ENCODE measurements around the gene MTHFD1. TPM values are rescaled to one million over a fixed set of nuclear protein-coding genes. Genes with fewer than 3 reads are reported as not detected.
"Not testable (repeated sequence)": the region's sequence is repeated elsewhere in the genome, so short reads cannot be mapped to it uniquely, and the experiment has no call there.

MTHFD1 gene
- polyA plus RNA-seq (2013, experiment 1 of 2; ENCODE audit: insufficient read length), result 70.0 TPM
- 64.0 TPM for polyA plus RNA-seq (2013, experiment 2 of 2; ENCODE audit: insufficient read length)

GRCh38 chr14:64387782-64388532 is at the start of gene MTHFD1:
TSS of gene MTHFD1 (plus strand) at chr14:64388353. CDS start at chr14:64388428, 75 bp downstream.
- DNase-seq, result peak; percentile 100

GRCh38 chr14:64338616-64339316 is 49.4 kb upstream of the MTHFD1 start:
- DNase-seq, result peak; percentile 99

GRCh38 chr14:64340560-64341196 is 47.5 kb upstream of the MTHFD1 start:
- DNase-seq, result no peak

GRCh38 chr14:64347748-64348147 is 40.4 kb upstream of the MTHFD1 start:
- DNase-seq, result no peak

GRCh38 chr14:64349741-64350490 is 38.2 kb upstream of the MTHFD1 start:
- DNase-seq, result no peak

GRCh38 chr14:64363265-64363846 is 24.8 kb upstream of the MTHFD1 start:
- DNase-seq, result peak; percentile 54

GRCh38 chr14:64364907-64365306 is 23.2 kb upstream of the MTHFD1 start:
- DNase-seq, result peak; percentile 63

- peak; percentile 59 for DNase-seq
These were observed 22.7 kb upstream of the MTHFD1 start for GRCh38 chr14:64365358-64365889.

GRCh38 chr14:64369201-64369600 is 19.0 kb upstream of the MTHFD1 start:
- DNase-seq, result peak; percentile 3

GRCh38 chr14:64387232-64387781 is 846 bp upstream of the MTHFD1 start:
- peak; percentile 13 for DNase-seq

- peak; percentile 22 for DNase-seq
These were observed 556 bp downstream of the MTHFD1 start for GRCh38 chr14:64388533-64389285.

GRCh38 chr14:64391113-64391725 is 3.1 kb downstream of the MTHFD1 start:
- DNase-seq, result no peak

GRCh38 chr14:64391986-64392385 is 3.8 kb downstream of the MTHFD1 start:
- DNase-seq, result no peak

- not testable (repeated sequence) for DNase-seq
These were observed 5.1 kb downstream of the MTHFD1 start for GRCh38 chr14:64393189-64393726.

- no peak for DNase-seq
These were observed 6.3 kb downstream of the MTHFD1 start for GRCh38 chr14:64394423-64394822.

GRCh38 chr14:64394977-64395633 is 7.0 kb downstream of the MTHFD1 start:
- no peak for DNase-seq

- DNase-seq, result no peak
These were observed 12.8 kb downstream of the MTHFD1 start for GRCh38 chr14:64400829-64401459.

GRCh38 chr14:64401949-64402348 is 13.8 kb downstream of the MTHFD1 start:
- DNase-seq, result no peak

GRCh38 chr14:64405295-64405694 is 17.1 kb downstream of the MTHFD1 start:
- no peak for DNase-seq

All from fibroblast of skin of abdomen (primary cell).